Liver (tissue), 9 donors: ENCODE data around the gene OR2L8. TPM values are rescaled to one million over a fixed set of nuclear protein-coding genes. Genes with fewer than 3 reads are reported as not detected.
A peak's percentile ranks its signal among the peaks of the same experiment; 100 is the strongest.

Experiments
- DNase-seq: peaks from one replicate; pipeline ENCODE4 v3.0.0-alpha.2; 2017; ENCODE audit warnings: low spot score
- H3K27ac ChIP-seq, 2 donors: one replicate each; pipeline ENCODE4 v1.7.0; 2013; ENCODE audit warnings: inconsistent platforms in 2 of 2, low read length in 2 of 2, control low read depth in 1 of 2, low read depth in 1 of 2, mild to moderate bottlenecking in 1 of 2
- H3K27me3 ChIP-seq, 4 donors: one replicate each; pipeline versions ENCODE4 v1.6.1 to v1.7.0; 2013; ENCODE audit warnings: low read length in 3 of 4, inconsistent platforms in 1 of 4, mild to moderate bottlenecking in 1 of 4, moderate library complexity in 1 of 4; ENCODE audit not compliant: control insufficient read depth in 4 of 4, insufficient read depth in 4 of 4
- H3K36me3 ChIP-seq, 4 donors: one replicate each; pipeline versions ENCODE4 v1.6.1 to v1.7.0; 2013; ENCODE audit warnings: low read length in 3 of 4, mild to moderate bottlenecking in 3 of 4, low read depth in 1 of 4, moderate library complexity in 1 of 4; ENCODE audit not compliant: control insufficient read depth in 4 of 4, insufficient read depth in 3 of 4
- H3K4me1 ChIP-seq, 4 donors: one replicate each; pipeline versions ENCODE4 v1.6.1 to v1.7.0; 2013; ENCODE audit warnings: low read length in 3 of 4, mild to moderate bottlenecking in 3 of 4, moderate library complexity in 1 of 4; ENCODE audit not compliant: control insufficient read depth in 4 of 4, insufficient read depth in 4 of 4
- H3K4me3 ChIP-seq, 3 donors: one replicate each; pipeline versions ENCODE4 v1.6.1 to v1.7.0; 2013; ENCODE audit warnings: low read length in 3 of 3, control low read depth in 1 of 3, low read depth in 1 of 3, mild to moderate bottlenecking in 1 of 3
- H3K9ac ChIP-seq, 2 donors: one replicate each; pipeline ENCODE4 v1.7.0; 2013; ENCODE audit warnings: low read length in 2 of 2, mild to moderate bottlenecking in 2 of 2, moderate library complexity in 2 of 2, control low read depth in 1 of 2, low read depth in 1 of 2
- H3K9me3 ChIP-seq, 4 donors: one replicate each; pipeline versions ENCODE4 v1.6.1 to v1.7.0; 2013; ENCODE audit warnings: low read length in 3 of 4; ENCODE audit not compliant: control insufficient read depth in 4 of 4
- ATF3 ChIP-seq: IDR thresholded peaks from 2 replicates; pipeline ENCODE4 v1.6.1; 2016; ENCODE audit warnings: antibody characterized with exemption
- CTCF ChIP-seq: fragments of 150-350 bp; IDR thresholded peaks from 2 replicates; pipeline ENCODE4 v1.5.1; 2017; ENCODE audit warnings: improper control_type of control experiment, low read depth, low read length; ENCODE audit not compliant: missing input control
- FOXA1 ChIP-seq: IDR thresholded peaks from 2 replicates; pipeline ENCODE4 v1.6.1; 2016; ENCODE audit warnings: antibody characterized with exemption
- FOXA2 ChIP-seq: IDR thresholded peaks from 2 replicates; pipeline ENCODE4 v1.6.1; 2016; ENCODE audit warnings: antibody characterized with exemption
- GABPA ChIP-seq, 2 donors: IDR thresholded peaks in 1 of 2; conservative IDR thresholded peaks in 1 of 2; 2 replicates each; pipeline ENCODE4 v1.6.1; 2016; ENCODE audit warnings: antibody characterized with exemption in 2 of 2, mild to moderate bottlenecking in 1 of 2, moderate library complexity in 1 of 2
- HNF4A ChIP-seq, 2 donors: conservative IDR thresholded peaks; 2 replicates each; pipeline ENCODE4 v1.6.1; 2016; ENCODE audit warnings: antibody characterized with exemption in 2 of 2, mild to moderate bottlenecking in 2 of 2
- HNF4G ChIP-seq: IDR thresholded peaks from 2 replicates; pipeline ENCODE4 v1.6.1; 2016; ENCODE audit warnings: antibody characterized with exemption
- JUND ChIP-seq, 2 donors: IDR thresholded peaks; 2 replicates each; pipeline ENCODE4 v1.6.1; 2016; ENCODE audit warnings: antibody characterized with exemption in 2 of 2
- MAX ChIP-seq: IDR thresholded peaks from 2 replicates; pipeline ENCODE4 v1.6.1; 2016; ENCODE audit warnings: antibody characterized with exemption
- NR2F2 ChIP-seq: IDR thresholded peaks from 2 replicates; pipeline ENCODE4 v1.6.1; 2016; ENCODE audit warnings: antibody characterized with exemption
- RAD21 ChIP-seq, 2 donors: IDR thresholded peaks; 2 replicates each; pipeline ENCODE4 v1.6.1; 2016; ENCODE audit warnings: antibody characterized with exemption in 2 of 2, mild to moderate bottlenecking in 2 of 2
- REST ChIP-seq: IDR thresholded peaks from 2 replicates; pipeline ENCODE4 v1.6.1; 2016; ENCODE audit warnings: antibody characterized with exemption, mild to moderate bottlenecking
- RXRA ChIP-seq, 2 donors: IDR thresholded peaks; 2 replicates each; pipeline ENCODE4 v1.6.1; 2017 to 2018; ENCODE audit warnings: antibody characterized with exemption in 2 of 2, mild to moderate bottlenecking in 1 of 2
- SP1 ChIP-seq: IDR thresholded peaks from 2 replicates; pipeline ENCODE4 v1.6.1; 2018; ENCODE audit warnings: antibody characterized with exemption, mild to moderate bottlenecking
- TAF1 ChIP-seq: conservative IDR thresholded peaks from 2 replicates; pipeline ENCODE4 v1.6.1; 2016; ENCODE audit warnings: antibody characterized with exemption, mild to moderate bottlenecking
- YY1 ChIP-seq: IDR thresholded peaks from 2 replicates; pipeline ENCODE4 v1.6.1; 2016; ENCODE audit warnings: antibody characterized with exemption, mild to moderate bottlenecking
- ZBTB33 ChIP-seq: IDR thresholded peaks from 2 replicates; pipeline ENCODE4 v1.6.1; 2016; ENCODE audit warnings: antibody characterized with exemption
- WGBS: extraction: QIAGEN DNeasy Blood & Tissue Kit; methylation state at CpG from one replicate; pipeline ENCODE4 v1.1.7; 2013; 5-methylcytosine and 5-hydroxymethylcytosine counted together
- polyA plus RNA-seq, 2 donors: library from polyadenylated mRNA; stranded (reverse) in 1 of 2; unstranded in 1 of 2; fragments of 200-250 nt in 1 of 2; fragments of >200 nt in 1 of 2; fragmentation: Nextera tagmentation in 1 of 2; extraction: Ambion mirVana in 1 of 2; gene quantifications; one replicate each; pipeline versions ENCODE4 v1.2.1 to v1.2.3, GENCODE V29; 2013 to 2015
- total RNA-seq, 2 donors: library from RNA; depleted of rRNA; stranded (reverse); fragments of >200 nt; gene quantifications; one replicate each; pipeline ENCODE4 v1.2.3, GENCODE V29; 2014
- donor health status: healthy.
- donor health status: healthy.
- donor health status: healthy.
- donor health status: healthy.
- donor health status: healthy.

Gene OR2L8
- total and polyA plus RNA-seq, 4 donors = 0.08 to 0.09 TPM; not detected in 2

GRCh38 chr1:247906504-247907047 lies 42.1 kb upstream of the OR2L8 start:
- DNase-seq = no peak
- TF ChIP-seq NR2F2 (no peak), REST (no peak), GABPA (IDR thresholded peaks at IDR 0.05 in 1 of 2, conservative IDR thresholded peaks at IDR 0.05 in 1 of 2) (no peak), HNF4A (conservative IDR thresholded peaks at IDR 0.05) (no peak), CTCF (no peak), ZBTB33 (no peak), YY1 (no peak), TAF1 (no peak), RXRA (IDR thresholded peaks at IDR 0.05) (no peak), RAD21 (IDR thresholded peaks at IDR 0.05) (no peak), FOXA2 (no peak), JUND (IDR thresholded peaks at IDR 0.05) (no peak), MAX (no peak), SP1 (no peak), FOXA1 (no peak), HNF4G (no peak), ATF3 (no peak)
- H3K4me1 ChIP-seq = no peaks in the 10 kb centered on the region
- H3K27ac ChIP-seq = no peak overlapping the region
- H3K4me3 ChIP-seq = peak overlapping the region in 2 of 3 donors; percentile 14 to 37
- peaks cover 0 to 4% (median 0%) of the 10 kb centered on the region in 4 donors for H3K9me3 ChIP-seq
- no peaks in the 10 kb centered on the region for H3K36me3 ChIP-seq
- no peaks in the 10 kb centered on the region for H3K27me3 ChIP-seq
- H3K9ac ChIP-seq = no peak overlapping the region
- 36% methylated on average over 7 of the region's 7 CpGs for WGBS
